OCI-LY7 (cell line): Measurements from ENCODE around the gene PRKG1. TPM values are rescaled to one million over a fixed set of nuclear protein-coding genes. Genes with fewer than 3 reads are reported as not detected.

Experiments used
- BruUV-seq: library from RNA; stranded (reverse); fragments of 400-500 nt; replicated peaks from 2 replicates; lab custom pipeline; 2021; lab: Mats Ljungman, UMichigan
- CTCF ChIA-PET: fragments of 300-600 bp; sonication (Branson Sonifier 250); formaldehyde crosslinking; loops from one replicate; lab custom pipeline; 2022; ENCODE audit warnings: antibody characterized with exemption; ENCODE audit not compliant: unreplicated experiment; lab: Charles Lee
- POLR2A ChIA-PET: fragments of 300-600 bp; sonication (Branson Sonifier 250); formaldehyde crosslinking; loops from one replicate; lab custom pipeline; 2022; ENCODE audit warnings: antibody characterized with exemption; lab: Charles Lee
- DNase-seq: peaks from one replicate; pipeline ENCODE4 v3.0.0-alpha.2; 2015; ENCODE audit warnings: low spot score
- H2AFZ ChIP-seq: fragments of 200-600 bp; sonication (generic), shearing (Covaris generic); 2 replicates; pipeline ENCODE4 v1.6.1; 2014; ENCODE audit warnings: mild to moderate bottlenecking, antibody characterized with exemption, low read length, moderate library complexity
- H3K27ac ChIP-seq: fragments of 200-600 bp; sonication (generic); 2 replicates; pipeline ENCODE4 v1.5.1; 2014; ENCODE audit warnings: mixed run types, low read depth, mild to moderate bottlenecking, moderate library complexity, low read length, inconsistent platforms; ENCODE audit not compliant: poor library complexity, severe bottlenecking
- H3K36me3 ChIP-seq: fragments of 200-600 bp; sonication (generic); 2 replicates; pipeline ENCODE4 v1.6.1; 2014; ENCODE audit warnings: mild to moderate bottlenecking, antibody characterized with exemption, low read length, moderate library complexity, mixed read lengths; ENCODE audit not compliant: insufficient read depth
- H3K4me1 ChIP-seq: fragments of 200-600 bp; sonication (generic); 2 replicates; pipeline ENCODE4 v1.5.1; 2014; ENCODE audit warnings: mild to moderate bottlenecking, low read length; ENCODE audit not compliant: insufficient read depth, poor library complexity, severe bottlenecking
- H3K4me2 ChIP-seq: fragments of 200-600 bp; sonication (generic); 2 replicates; pipeline ENCODE4 v1.6.1; 2014; ENCODE audit warnings: mild to moderate bottlenecking, low read length
- H3K4me3 ChIP-seq: fragments of 200-600 bp; sonication (generic); 2 replicates; pipeline ENCODE4 v1.5.1; 2014; ENCODE audit warnings: mild to moderate bottlenecking, low read depth, low read length; ENCODE audit not compliant: poor library complexity, severe bottlenecking
- H3K79me2 ChIP-seq: fragments of 200-600 bp; sonication (generic); 2 replicates; pipeline ENCODE4 v1.6.1; 2016; ENCODE audit warnings: low read depth, mild to moderate bottlenecking, low read length, moderate library complexity, mixed read lengths; ENCODE audit not compliant: insufficient read depth
- H3K9me2 ChIP-seq: fragments of 200-600 bp; sonication (generic); 2 replicates; pipeline ENCODE4 v1.6.1; 2016; ENCODE audit warnings: mild to moderate bottlenecking, low read length, mixed read lengths; ENCODE audit not compliant: insufficient read depth
- H3K9me3 ChIP-seq: fragments of 200-600 bp; sonication (generic); 2 replicates; pipeline ENCODE4 v1.6.1; 2014; ENCODE audit warnings: mild to moderate bottlenecking, mixed run types, low read length, mixed read lengths
- H4K20me1 ChIP-seq: fragments of 200-600 bp; sonication (generic); 2 replicates; pipeline ENCODE4 v1.6.1; 2014; ENCODE audit warnings: mild to moderate bottlenecking, antibody characterized with exemption, low read length, moderate library complexity, mixed read lengths; ENCODE audit not compliant: insufficient read depth
- CTCF ChIP-seq: fragments of 200-600 bp; sonication (generic); conservative IDR thresholded peaks from 2 replicates; pipeline ENCODE4 v1.5.1; 2014; ENCODE audit warnings: mild to moderate bottlenecking, antibody characterized with exemption, low read length, moderate library complexity, mixed read lengths
- EZH2phosphoT487 ChIP-seq: fragments of 200-600 bp; sonication (generic); IDR thresholded peaks from 2 replicates; pipeline ENCODE4 v1.6.1; 2018; ENCODE audit warnings: low read depth, borderline replicate concordance, mild to moderate bottlenecking, mixed run types, antibody characterized with exemption, low read length, moderate library complexity, mixed read lengths
- intact Hi-C: fragments of 100-400 bp; cut with micrococcal nuclease; formaldehyde crosslinking; loops from one replicate; pipeline ENCODE4 v1.10.0; 2022; ENCODE audit not compliant: unreplicated experiment
- total RNA-seq, 2 experiments: library from RNA; depleted of rRNA in 1 of 2; stranded (reverse); fragments of >200 nt in 1 of 2; shearing (Covaris generic) in 1 of 2; gene quantifications; 2 replicates each; pipeline ENCODE4 v1.2.3, GENCODE V29; 2014 to 2022

PRKG1 gene
- total RNA-seq, 2 experiments from 2014 or later: not detected

DNA sequence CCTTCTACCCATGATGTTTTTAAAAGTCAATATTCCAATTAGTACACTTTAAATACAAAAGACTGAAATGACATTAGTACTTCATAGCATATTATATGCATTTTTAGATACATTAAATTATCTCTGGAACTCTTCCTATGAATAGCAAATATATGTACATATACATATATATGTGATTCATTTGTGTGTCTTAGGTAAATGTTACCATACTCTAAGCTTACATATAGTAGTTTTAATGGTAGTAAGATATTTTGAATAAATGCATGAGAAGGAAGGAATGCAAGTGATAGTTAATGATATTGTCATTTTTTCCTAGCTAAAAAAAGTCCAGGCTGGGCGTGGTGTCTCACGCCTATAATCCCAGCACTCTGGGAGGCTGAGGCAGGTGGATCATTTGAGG lies 671.1 kb downstream of the PRKG1 start:
- no TSS peak for BruUV-seq
- H2AFZ ChIP-seq: no peak overlapping the region
- H3K9me3 ChIP-seq: no peaks in the 10 kb centered on the region
- H3K4me2 ChIP-seq: no peak overlapping the region
- DNase-seq: no peak
- H3K9me2 ChIP-seq: no peaks in the 10 kb centered on the region
- ChIA-PET CTCF (no interaction called here), POLR2A (interaction anchor here (1.5 kb wide), 1 partner anchor 29 kb away, joined by 4 read pairs; no protein-coding TSS in a partner anchor)
- no peak overlapping the region for H3K4me3 ChIP-seq
- no peaks in the 10 kb centered on the region for H4K20me1 ChIP-seq
- H3K36me3 ChIP-seq: no peaks in the 10 kb centered on the region
- no peaks in the 10 kb centered on the region for H3K4me1 ChIP-seq
- no peak overlapping the region for H3K27ac ChIP-seq
- H3K79me2 ChIP-seq: no peaks in the 10 kb centered on the region
- intact Hi-C loops: no loop called here
- TF ChIP-seq EZH2phosphoT487 (no peak), CTCF (no peak)

GRCh38 chr10:51747216-51747615 lies 672.9 kb downstream of the PRKG1 start:
- no TSS peak for BruUV-seq
- H3K79me2 ChIP-seq: no peaks in the 10 kb centered on the region
- DNase-seq: no peak
- H3K36me3 ChIP-seq: no peaks in the 10 kb centered on the region
- TF ChIP-seq CTCF: no peak
- no peak for TF ChIP-seq EZH2phosphoT487
- intact Hi-C loops: no loop called here
- no peaks in the 10 kb centered on the region for H4K20me1 ChIP-seq
- ChIA-PET POLR2A (no interaction called here), CTCF (no interaction called here)
- H3K4me2 ChIP-seq: no peak overlapping the region
- no peak overlapping the region for H3K4me3 ChIP-seq
- H3K9me3 ChIP-seq: no peaks in the 10 kb centered on the region
- H2AFZ ChIP-seq: no peak overlapping the region
- H3K27ac ChIP-seq: no peak overlapping the region
- H3K9me2 ChIP-seq: no peaks in the 10 kb centered on the region
- no peaks in the 10 kb centered on the region for H3K4me1 ChIP-seq

DNA sequence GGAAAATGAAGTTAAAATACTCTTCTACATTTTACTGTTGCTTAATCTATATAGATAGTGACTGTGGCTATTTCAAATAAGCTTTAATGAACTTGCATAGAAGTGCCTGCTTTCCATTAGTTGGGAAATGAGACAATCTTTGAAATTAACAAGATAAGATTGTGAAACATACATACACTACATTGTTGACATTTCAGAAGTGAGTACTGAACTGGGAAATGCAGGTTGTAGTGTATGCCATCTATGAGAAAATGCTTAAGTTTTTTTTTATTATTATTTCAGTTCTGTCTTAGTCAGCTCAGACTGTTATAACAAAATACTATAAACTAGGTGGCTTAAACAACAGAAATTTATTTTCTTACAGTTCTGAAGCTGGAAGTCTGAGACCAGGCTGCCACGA lies 674.7 kb downstream of the PRKG1 start:
- Histone ChIP-seq H3K9me2 (no peaks in the 10 kb centered on the region), H3K27ac (no peak overlapping the region), H3K79me2 (no peaks in the 10 kb centered on the region), H2AFZ (no peak overlapping the region), H3K36me3 (no peaks in the 10 kb centered on the region), H3K4me1 (no peaks in the 10 kb centered on the region), H4K20me1 (no peaks in the 10 kb centered on the region), H3K4me2 (no peak overlapping the region), H3K4me3 (no peak overlapping the region), H3K9me3 (no peaks in the 10 kb centered on the region)
- POLR2A ChIA-PET: no interaction called here
- no peak for TF ChIP-seq CTCF
- intact Hi-C loops: no loop called here
- BruUV-seq: no TSS peak
- CTCF ChIA-PET: no interaction called here
- no peak for DNase-seq
